Testis (tissue), 3 donors: ENCODE measurements around the gene TMEM263. TPM values are rescaled to one million over a fixed set of nuclear protein-coding genes. Genes with fewer than 3 reads are reported as not detected.

Experiments used
- DNase-seq: peaks from one replicate; pipeline ENCODE4 v3.0.0-alpha.2; 2019
- H3K27ac ChIP-seq, 2 donors: fragments of 200-600 bp; sonication (generic); one replicate each; pipeline ENCODE4 v1.5.1; 2019
- H3K27me3 ChIP-seq: fragments of 200-600 bp; sonication (generic); one replicate; pipeline ENCODE4 v1.5.1; 2019
- H3K36me3 ChIP-seq: fragments of 200-600 bp; sonication (generic); one replicate; pipeline ENCODE4 v1.5.1; 2017; ENCODE audit warnings: low read depth; ENCODE audit errors: missing control alignments
- H3K4me1 ChIP-seq: fragments of 200-600 bp; sonication (generic); one replicate; pipeline ENCODE4 v1.5.1; 2019
- H3K4me3 ChIP-seq, 2 donors: fragments of 200-600 bp; sonication (generic); one replicate each; pipeline ENCODE4 v1.5.1; 2017 to 2019
- H3K9me3 ChIP-seq: fragments of 200-600 bp; sonication (generic); one replicate; pipeline ENCODE4 v1.5.1; 2017
- CTCF ChIP-seq, 3 experiments: fragments of 450-650 bp in 2 of 3; fragments of 200-600 bp in 1 of 3; sonication (generic) in 1 of 3; IDR thresholded peaks; one replicate each; pipeline ENCODE4 v1.5.1; 2016 to 2019; ENCODE audit warnings: antibody characterized with exemption in 3 of 3, mild to moderate bottlenecking in 2 of 3, moderate library complexity in 1 of 3
- POLR2A ChIP-seq: fragments of 450-650 bp; IDR thresholded peaks from one replicate; pipeline ENCODE4 v1.6.1; 2017; ENCODE audit warnings: antibody characterized with exemption, mild to moderate bottlenecking, moderate library complexity
- WGBS, 2 donors: methylation state at CpG; one replicate each; pipeline ENCODE4 v1.1.5; 2018; 5-methylcytosine and 5-hydroxymethylcytosine counted together
- intact Hi-C: fragments of 100-400 bp; cut with DNase I; formaldehyde crosslinking; loops from one replicate; pipeline ENCODE4 v1.15.1; 2023; ENCODE audit warnings: low total_unique reads
- polyA plus RNA-seq: library from polyadenylated mRNA; stranded (reverse); fragments of 350-450 nt; fragmentation: Illumina TruSeq; extraction: RNeasy Lipid Tissue Mini Kit (QIAGEN cat#74804); gene quantifications from one replicate; pipeline ENCODE4 v1.2.3, GENCODE V29; 2014; ENCODE audit warnings: low read depth, low replicate concordance; ENCODE audit not compliant: insufficient read depth
- total RNA-seq, 2 donors: library from RNA; depleted of rRNA; stranded (reverse); fragments of >200 nt; gene quantifications; one replicate each; pipeline ENCODE4 v1.2.3, GENCODE V29; 2016

TMEM263 gene
- total and polyA plus RNA-seq, 3 donors from 2014 or later, result 33.6 to 45.3 (median 40.5) TPM

- Histone ChIP-seq H3K4me3 (no peak overlapping the region), H3K36me3 (no peaks in the 10 kb centered on the region), H3K9me3 (no peaks in the 10 kb centered on the region), H3K4me1 (no peaks in the 10 kb centered on the region), H3K27ac (no peak overlapping the region), H3K27me3 (no peaks in the 10 kb centered on the region)
- 92 to 94% methylated on average over 2 of the region's 2 CpGs for WGBS, 2 donors
- DNase-seq, result no peak
- intact Hi-C loops, result no loop called here
- TF ChIP-seq CTCF (IDR thresholded peaks at IDR 0.05) (no peak), POLR2A (no peak)
Measured at GRCh38 chr12:106964526-106964925, 8.8 kb downstream of the TMEM263 start.

- Histone ChIP-seq H3K27ac (no peak overlapping the region), H3K9me3 (no peaks in the 10 kb centered on the region), H3K4me1 (peaks cover 3% of the 10 kb centered on the region), H3K27me3 (no peaks in the 10 kb centered on the region), H3K4me3 (no peak overlapping the region), H3K36me3 (no peaks in the 10 kb centered on the region)
- 98 to 100% methylated on average over 2 of the region's 2 CpGs for WGBS, 2 donors
- TF ChIP-seq POLR2A (no peak), CTCF (IDR thresholded peaks at IDR 0.05) (no peak)
- intact Hi-C loops, result no loop called here
- DNase-seq, result no peak
Measured at GRCh38 chr12:106971065-106971464, 15.4 kb downstream of the TMEM263 start.

GRCh38 chr12:106973545-106973944, 17.8 kb downstream of the TMEM263 start:
- intact Hi-C loops, result no loop called here
- TF ChIP-seq POLR2A, result no peak
- TF ChIP-seq CTCF (IDR thresholded peaks at IDR 0.05), result no peak
- H3K4me3 ChIP-seq, result no peak overlapping the region
- H3K27ac ChIP-seq, result no peak overlapping the region
- no peak for DNase-seq
- no peaks in the 10 kb centered on the region for H3K27me3 ChIP-seq
- no peaks in the 10 kb centered on the region for H3K9me3 ChIP-seq
- H3K36me3 ChIP-seq, result no peaks in the 10 kb centered on the region
- H3K4me1 ChIP-seq, result peaks cover 24% of the 10 kb centered on the region

GRCh38 chr12:106974511-106974910, 18.8 kb downstream of the TMEM263 start:
- intact Hi-C loops, result no loop called here
- H3K27me3 ChIP-seq, result no peaks in the 10 kb centered on the region
- WGBS, 2 donors, result 93 to 94% methylated on average over 3 of the region's 3 CpGs
- H3K36me3 ChIP-seq, result no peaks in the 10 kb centered on the region
- no peaks in the 10 kb centered on the region for H3K9me3 ChIP-seq
- TF ChIP-seq CTCF (IDR thresholded peaks at IDR 0.05), result no peak
- no peak for TF ChIP-seq POLR2A
- H3K4me3 ChIP-seq, result no peak overlapping the region
- no peak overlapping the region for H3K27ac ChIP-seq
- DNase-seq, result no peak
- peaks cover 26% of the 10 kb centered on the region for H3K4me1 ChIP-seq

GRCh38 chr12:106975098-106975497, 19.4 kb downstream of the TMEM263 start:
- Histone ChIP-seq H3K27me3 (no peaks in the 10 kb centered on the region), H3K4me1 (peaks cover 26% of the 10 kb centered on the region), H3K27ac (no peak overlapping the region), H3K36me3 (no peaks in the 10 kb centered on the region), H3K4me3 (no peak overlapping the region), H3K9me3 (no peaks in the 10 kb centered on the region)
- 94 to 95% methylated on average over 8 of the region's 8 CpGs for WGBS, 2 donors
- no peak for TF ChIP-seq CTCF (IDR thresholded peaks at IDR 0.05)
- TF ChIP-seq POLR2A, result no peak
- intact Hi-C loops, result no loop called here
- no peak for DNase-seq
